CD14-positive monocyte (primary cell): ENCODE results near the gene ZNF689. TPM values are rescaled to one million over a fixed set of nuclear protein-coding genes. Genes with fewer than 3 reads are reported as not detected.

ENCODE experiments used
- DNase-seq, 3 donors: peaks; one replicate each; pipeline ENCODE4 v3.0.0-alpha.2; 2011 to 2022
- H2AFZ ChIP-seq: 2 replicates; pipeline ENCODE4 v1.6.0; 2012; ENCODE audit warnings: mild to moderate bottlenecking, low read depth, low read length, inconsistent platforms; ENCODE audit not compliant: insufficient read depth, poor library complexity, severe bottlenecking
- H3K27ac ChIP-seq, 2 donors: 1 replicate in 1 of 2; 2 replicates in 1 of 2; pipeline ENCODE4 v1.5.1; 2012 to 2013; ENCODE audit warnings: low read length in 2 of 2, control low read depth in 1 of 2, inconsistent platforms in 1 of 2, low read depth in 1 of 2, mild to moderate bottlenecking in 1 of 2
- H3K27me3 ChIP-seq, 2 donors: one replicate each; pipeline versions ENCODE4 v1.6.0 to v1.6.1; 2011 to 2013; ENCODE audit warnings: low read length in 2 of 2; ENCODE audit not compliant: control insufficient read depth in 2 of 2, insufficient read depth in 2 of 2
- H3K36me3 ChIP-seq, 2 donors: replicated peaks in 1 of 2; 1 replicate in 1 of 2; 2 replicates in 1 of 2; pipeline versions ENCODE4 v1.5.1 to v1.6.1; 2012 to 2013; ENCODE audit warnings: low read length in 2 of 2, control low read depth in 1 of 2, inconsistent platforms in 1 of 2, mild to moderate bottlenecking in 1 of 2; ENCODE audit not compliant: insufficient read depth in 2 of 2, control insufficient read depth in 1 of 2
- H3K4me1 ChIP-seq, 2 donors: 1 replicate in 1 of 2; 2 replicates in 1 of 2; pipeline versions ENCODE4 v1.5.1 to v1.6.1; 2012 to 2013; ENCODE audit warnings: low read length in 2 of 2, control low read depth in 1 of 2, inconsistent platforms in 1 of 2, mild to moderate bottlenecking in 1 of 2, moderate library complexity in 1 of 2; ENCODE audit not compliant: insufficient read depth in 2 of 2, control insufficient read depth in 1 of 2
- H3K4me2 ChIP-seq: replicated peaks from 2 replicates; pipeline ENCODE3; 2012; ENCODE audit warnings: low read length, moderate library complexity, mild to moderate bottlenecking; ENCODE audit not compliant: poor library complexity, severe bottlenecking; ENCODE audit errors: extremely low read depth
- H3K4me3 ChIP-seq, 3 experiments: fragments of 200-600 bp in 1 of 3; sonication (generic) in 1 of 3; replicated peaks in 1 of 3; 1 replicate in 2 of 3; 2 replicates in 1 of 3; pipeline ENCODE4 v1.5.1; 2011 to 2013; ENCODE audit warnings: low read length in 3 of 3, mild to moderate bottlenecking in 3 of 3, control low read depth in 2 of 3, low read depth in 2 of 3, inconsistent platforms in 1 of 3, moderate library complexity in 1 of 3
- H3K79me2 ChIP-seq: 2 replicates; pipeline ENCODE4 v1.6.0; 2012; ENCODE audit warnings: mild to moderate bottlenecking, control low read depth, inconsistent platforms, low read length, moderate library complexity; ENCODE audit not compliant: insufficient read depth
- H3K9ac ChIP-seq: 2 replicates; pipeline ENCODE4 v1.6.0; 2017; ENCODE audit warnings: low read length, mild to moderate bottlenecking; ENCODE audit not compliant: insufficient read depth, poor library complexity, severe bottlenecking
- H3K9me3 ChIP-seq, 2 donors: replicated peaks in 1 of 2; 1 replicate in 1 of 2; 2 replicates in 1 of 2; pipeline versions ENCODE4 v1.5.1 to v1.6.1; 2012 to 2013; ENCODE audit warnings: low read length in 2 of 2, control low read depth in 1 of 2; ENCODE audit not compliant: control insufficient read depth in 1 of 2, insufficient read depth in 1 of 2
- H4K20me1 ChIP-seq: 2 replicates; pipeline ENCODE4 v1.6.0; 2012; ENCODE audit warnings: mild to moderate bottlenecking, low read length, control low read depth, moderate library complexity; ENCODE audit not compliant: insufficient read depth
- H3K27ac Mint-ChIP-seq, 7 donors: one replicate each; pipeline ENCODE4 v1.8.0; 2020; ENCODE audit warnings: mild to moderate bottlenecking in 7 of 7, mixed read lengths in 7 of 7, moderate library complexity in 6 of 7, inconsistent platforms in 2 of 7
- H3K27me3 Mint-ChIP-seq, 3 donors: one replicate each; pipeline ENCODE4 v1.8.0; 2021 to 2022; ENCODE audit warnings: low read depth in 3 of 3, mild to moderate bottlenecking in 3 of 3, mixed read lengths in 3 of 3, moderate library complexity in 3 of 3, inconsistent platforms in 1 of 3
- H3K36me3 Mint-ChIP-seq, 2 donors: one replicate each; pipeline ENCODE4 v1.8.0; 2020; ENCODE audit warnings: mixed read lengths in 2 of 2, inconsistent platforms in 1 of 2, mild to moderate bottlenecking in 1 of 2
- H3K4me1 Mint-ChIP-seq: one replicate; pipeline ENCODE4 v1.8.0; 2020; ENCODE audit warnings: mild to moderate bottlenecking, mixed read lengths
- H3K4me3 Mint-ChIP-seq, 2 donors: one replicate each; pipeline ENCODE4 v1.8.0; 2020; ENCODE audit warnings: mild to moderate bottlenecking in 2 of 2, mixed read lengths in 2 of 2, moderate library complexity in 1 of 2
- H3K9me3 Mint-ChIP-seq, 7 donors: one replicate each; pipeline ENCODE4 v1.8.0; 2020 to 2022; ENCODE audit warnings: mixed read lengths in 7 of 7, mild to moderate bottlenecking in 6 of 7, moderate library complexity in 6 of 7, inconsistent platforms in 2 of 7
- WGBS: methylation state at CpG from one replicate; pipeline ENCODE4 v1.1.5; 2013; ENCODE audit warnings: missing lambda C conversion rate; ENCODE audit not compliant: insufficient coverage; 5-methylcytosine and 5-hydroxymethylcytosine counted together
- intact Hi-C, 2 donors: fragments of 100-400 bp; cut with micrococcal nuclease; formaldehyde crosslinking; loops; one replicate each; pipeline versions ENCODE4 v1.15.0 to v1.15.1; 2023
- polyA plus RNA-seq, 3 donors: library from polyadenylated mRNA; depleted of rRNA in 1 of 3; unstranded in 2 of 3; stranded (reverse) in 1 of 3; fragments of 300-500 nt in 2 of 3; fragments of >200 nt in 1 of 3; fragmentation: Illumina TruSeq in 2 of 3; gene quantifications; 1 replicate in 2 of 3; 2 replicates in 1 of 3; pipeline ENCODE4 v1.2.3, GENCODE V29; 2012 to 2021
- TF ChIP-seq, protein P1 (sequence below): fragments of 200-600 bp; IDR thresholded peaks from one replicate; pipeline ENCODE4 v1.8.0; 2022; ENCODE audit warnings: antibody characterized with exemption, mild to moderate bottlenecking

The ZNF689 gene
- polyA plus RNA-seq, 3 donors, result 4.1 to 11.2 (median 8.0) TPM

DNA sequence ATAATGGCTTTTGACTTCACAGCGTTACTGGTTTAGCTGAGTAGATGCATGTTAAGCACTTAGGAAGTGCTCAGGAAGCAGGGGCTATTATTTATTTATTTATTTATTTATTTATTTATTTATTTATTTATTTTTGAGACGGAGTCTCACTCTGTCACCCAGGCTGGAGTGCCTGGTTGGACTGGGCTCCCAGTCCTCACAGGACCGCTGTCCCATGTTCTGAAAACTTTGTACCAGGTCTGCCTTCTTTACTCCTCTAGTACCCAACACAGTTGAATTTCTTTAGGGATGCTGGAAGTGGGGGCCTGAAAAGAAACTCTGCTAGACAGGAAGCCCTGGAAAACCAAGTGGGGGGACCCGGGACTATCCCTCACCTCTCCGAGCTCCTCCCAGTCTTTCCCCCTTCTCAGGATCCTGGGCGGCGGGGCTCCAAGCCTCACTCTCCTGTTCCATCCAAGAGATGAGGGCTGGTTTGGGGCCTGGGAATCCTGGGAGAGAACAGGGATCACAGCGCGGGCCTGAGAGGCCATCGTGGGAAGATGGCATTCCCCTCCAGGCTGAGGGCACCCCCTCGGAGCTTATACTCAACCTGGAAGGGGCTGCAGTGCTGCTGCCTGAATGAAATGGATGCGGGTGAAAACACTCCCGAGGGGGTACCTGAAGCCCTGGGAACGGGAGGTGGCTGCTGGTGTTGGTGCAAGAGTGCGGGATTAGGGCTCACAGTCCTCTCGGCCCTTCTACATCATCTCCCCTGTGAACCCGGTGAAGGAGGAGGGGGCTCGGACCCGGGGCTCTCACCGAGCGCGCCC, 39.3 kb downstream of the ZNF689 start:
- H3K4me1 ChIP-seq, result peaks cover 48 to 64% of the 10 kb centered on the region in 2 donors
- no peaks in the 10 kb centered on the region for H3K36me3 ChIP-seq
- Mint-ChIP-seq H3K27ac (peak overlapping the region; percentile 70 to 91 (median 88)), H3K36me3 (no peaks in the 10 kb centered on the region), H3K4me3 (peak overlapping the region; percentile 81 to 91), H3K27me3 (peaks cover 1 to 2% (median 2%) of the 10 kb centered on the region in 3 donors), H3K9me3 (no peaks in the 10 kb centered on the region), H3K4me1 (peaks cover 51% of the 10 kb centered on the region)
- peak overlapping the region; percentile 73 to 90 for H3K27ac ChIP-seq
- H2AFZ ChIP-seq, result peak overlapping the region; percentile 89
- H3K4me3 ChIP-seq, result peak overlapping the region; percentile 81 to 87 (median 87)
- no peaks in the 10 kb centered on the region for H4K20me1 ChIP-seq
- 2% methylated on average over 7 of the region's 22 CpGs for WGBS
- H3K79me2 ChIP-seq, result peaks cover 17% of the 10 kb centered on the region
- H3K9me3 ChIP-seq, result no peaks in the 10 kb centered on the region
- no peak for DNase-seq
- H3K27me3 ChIP-seq, result no peaks in the 10 kb centered on the region
- intact Hi-C loops, result loop anchor here (5.0 kb wide), 2 partner anchors 34 to 86 kb away; partner anchors contain the start of gene FBRS (in 1 of the 2)
- peak overlapping the region; percentile 97 for H3K4me2 ChIP-seq
- TF ChIP-seq, protein P1, sequence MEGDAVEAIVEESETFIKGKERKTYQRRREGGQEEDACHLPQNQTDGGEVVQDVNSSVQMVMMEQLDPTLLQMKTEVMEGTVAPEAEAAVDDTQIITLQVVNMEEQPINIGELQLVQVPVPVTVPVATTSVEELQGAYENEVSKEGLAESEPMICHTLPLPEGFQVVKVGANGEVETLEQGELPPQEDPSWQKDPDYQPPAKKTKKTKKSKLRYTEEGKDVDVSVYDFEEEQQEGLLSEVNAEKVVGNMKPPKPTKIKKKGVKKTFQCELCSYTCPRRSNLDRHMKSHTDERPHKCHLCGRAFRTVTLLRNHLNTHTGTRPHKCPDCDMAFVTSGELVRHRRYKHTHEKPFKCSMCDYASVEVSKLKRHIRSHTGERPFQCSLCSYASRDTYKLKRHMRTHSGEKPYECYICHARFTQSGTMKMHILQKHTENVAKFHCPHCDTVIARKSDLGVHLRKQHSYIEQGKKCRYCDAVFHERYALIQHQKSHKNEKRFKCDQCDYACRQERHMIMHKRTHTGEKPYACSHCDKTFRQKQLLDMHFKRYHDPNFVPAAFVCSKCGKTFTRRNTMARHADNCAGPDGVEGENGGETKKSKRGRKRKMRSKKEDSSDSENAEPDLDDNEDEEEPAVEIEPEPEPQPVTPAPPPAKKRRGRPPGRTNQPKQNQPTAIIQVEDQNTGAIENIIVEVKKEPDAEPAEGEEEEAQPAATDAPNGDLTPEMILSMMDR, result no peak
- H3K9ac ChIP-seq, result peak overlapping the region; percentile 86

DNA sequence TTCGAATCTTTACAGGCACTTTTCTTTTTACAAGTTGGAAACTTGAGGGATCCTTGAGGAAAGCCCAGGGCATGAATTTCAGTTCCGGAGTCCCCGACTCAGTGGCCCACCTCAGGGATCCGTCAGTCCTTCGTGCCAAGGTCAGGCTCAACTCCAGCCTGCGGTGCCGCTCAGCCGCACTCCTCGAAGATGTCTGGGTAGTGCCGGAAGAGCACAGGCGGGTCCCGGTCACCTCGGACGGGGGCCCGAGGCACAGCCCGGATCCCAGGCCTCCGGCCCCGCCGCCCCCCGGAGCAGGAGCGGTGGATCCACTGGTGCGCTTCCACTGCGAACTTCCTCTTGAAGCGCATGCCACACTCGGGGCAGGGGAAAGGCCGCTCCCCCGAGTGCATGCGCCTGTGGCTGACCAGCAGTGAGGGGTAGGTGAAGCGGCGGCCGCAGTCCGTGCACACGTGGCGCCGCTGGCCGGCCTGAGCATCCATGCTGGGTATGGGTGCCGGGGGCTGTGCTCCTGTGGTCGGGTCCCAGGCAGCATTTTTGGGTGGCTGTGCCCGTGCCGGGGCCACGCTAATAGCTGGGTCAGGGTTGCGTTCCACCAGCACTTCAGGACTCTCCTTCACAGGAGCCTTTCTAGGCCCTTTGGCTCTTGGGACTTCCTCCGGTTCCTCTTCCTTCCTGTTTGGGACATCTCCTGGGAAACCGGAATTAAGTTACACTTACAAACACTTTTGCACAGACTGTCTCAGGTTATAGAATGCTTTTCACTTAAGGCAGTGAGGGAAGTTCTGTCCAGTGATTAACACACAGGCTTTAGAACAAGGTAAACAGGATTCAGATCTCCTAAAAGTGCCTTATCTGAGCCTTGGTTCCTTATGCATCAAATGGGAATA, 40.2 kb downstream of the ZNF689 start:
- H3K4me2 ChIP-seq, result peak overlapping the region; percentile 97
- Mint-ChIP-seq H3K36me3 (no peaks in the 10 kb centered on the region), H3K4me1 (peaks cover 43% of the 10 kb centered on the region), H3K9me3 (no peaks in the 10 kb centered on the region), H3K27ac (peak overlapping the region in 5 of 7 donors; percentile 18 to 45 (median 35)), H3K27me3 (peaks cover 1 to 6% (median 3%) of the 10 kb centered on the region in 3 donors), H3K4me3 (no peak overlapping the region)
- peak overlapping the region in 1 of 3 experiments; percentile 87 for H3K4me3 ChIP-seq
- peaks cover 17% of the 10 kb centered on the region for H3K79me2 ChIP-seq
- WGBS, result 93% methylated on average over 42 of the region's 44 CpGs
- no peaks in the 10 kb centered on the region for H3K27me3 ChIP-seq
- intact Hi-C loops, result loop anchor here (5.0 kb wide), 2 partner anchors 33 to 87 kb away; partner anchors contain the start of gene FBRS (in 1 of the 2)
- no peak overlapping the region for H3K9ac ChIP-seq
- peak overlapping the region in 1 of 2 donors; percentile 3 for H3K27ac ChIP-seq
- TF ChIP-seq, protein P1, result no peak
- no peaks in the 10 kb centered on the region for H3K9me3 ChIP-seq
- peaks cover 48 to 56% of the 10 kb centered on the region in 2 donors for H3K4me1 ChIP-seq
- H3K36me3 ChIP-seq, result no peaks in the 10 kb centered on the region
- H4K20me1 ChIP-seq, result no peaks in the 10 kb centered on the region
- H2AFZ ChIP-seq, result no peak overlapping the region
- peak in 1 of 3 donors; percentile 26 for DNase-seq
